Measurements from ENCODE around the gene ZNF189.

- TF ChIP-seq CTCF (IDR thresholded peaks at IDR 0.05; ENCODE audit: low read length) (no peak), EZH2 (optimal IDR thresholded peaks at IDR 0.05; ENCODE audit: low read depth, low read length) (no peak), EZH2phosphoT487 (IDR thresholded peaks at IDR 0.05; ENCODE audit: low read length) (no peak)
These were observed 26.8 kb upstream of the ZNF189 start for GRCh38 chr9:101371813-101372212.

All from MM.1S (cell line).